Thyroid gland (tissue), 4 donors: ENCODE data around the gene ACP6. TPM values are rescaled to one million over a fixed set of nuclear protein-coding genes. Genes with fewer than 3 reads are reported as not detected.
"Not testable (repeated sequence)": the region's sequence is repeated elsewhere in the genome, so short reads cannot be mapped to it uniquely, and the experiment has no call there.

ENCODE experiments used
- DNase-seq, 2 donors: peaks; one replicate each; pipeline ENCODE4 v3.0.0-alpha.2; 2019
- H3K27ac ChIP-seq, 3 donors: fragments of 200-600 bp; sonication (generic); 1 replicate in 2 of 3; 2 replicates in 1 of 3; pipeline ENCODE4 v1.5.1; 2016 to 2019; ENCODE audit warnings: mild to moderate bottlenecking in 1 of 3, moderate library complexity in 1 of 3
- H3K27me3 ChIP-seq: fragments of 200-600 bp; sonication (generic); one replicate; pipeline ENCODE4 v1.5.1; 2019
- H3K36me3 ChIP-seq, 2 donors: fragments of 200-600 bp; sonication (generic); one replicate each; pipeline ENCODE4 v1.5.1; 2016 to 2019
- H3K4me1 ChIP-seq, 2 donors: fragments of 200-600 bp; sonication (generic); one replicate each; pipeline ENCODE4 v1.5.1; 2017 to 2019
- H3K4me3 ChIP-seq, 3 donors: fragments of 200-600 bp; sonication (generic); replicated peaks in 1 of 3; 1 replicate in 2 of 3; 2 replicates in 1 of 3; pipeline ENCODE4 v1.5.1; 2016; ENCODE audit warnings: mild to moderate bottlenecking in 1 of 3
- H3K9me3 ChIP-seq: fragments of 200-600 bp; sonication (generic); one replicate; pipeline ENCODE4 v1.5.1; 2017
- POLR2A ChIP-seq, 2 donors: fragments of 450-650 bp; IDR thresholded peaks; one replicate each; pipeline ENCODE4 v1.6.1; 2017; ENCODE audit warnings: antibody characterized with exemption in 2 of 2, mild to moderate bottlenecking in 2 of 2, moderate library complexity in 1 of 2
- WGBS, 2 donors: methylation state at CpG; one replicate each; pipeline ENCODE4 v1.1.5; 2017; 5-methylcytosine and 5-hydroxymethylcytosine counted together
- intact Hi-C: fragments of 100-400 bp; cut with DNase I; formaldehyde crosslinking; loops from one replicate; pipeline ENCODE4 v1.15.1; 2023
- total RNA-seq, 4 donors: library from RNA; depleted of rRNA; stranded (reverse); fragments of >200 nt; gene quantifications; one replicate each; pipeline ENCODE4 v1.2.3, GENCODE V29; 2016
- TF ChIP-seq, protein P1 (sequence below), 6 experiments: fragments of 200-600 bp in 3 of 6; fragments of 450-650 bp in 3 of 6; sonication (generic) in 3 of 6; IDR thresholded peaks; one replicate each; pipeline ENCODE4 v1.5.1; 2016 to 2019; ENCODE audit warnings: antibody characterized with exemption in 6 of 6, mild to moderate bottlenecking in 2 of 6, inconsistent platforms in 1 of 6, moderate library complexity in 1 of 6

The ACP6 gene
- total RNA-seq, 4 donors from 2014 or later, result 28.9 to 36.0 (median 31.5) TPM

- TF ChIP-seq POLR2A (IDR thresholded peaks at IDR 0.05), result no peak
- TF ChIP-seq, protein P1, sequence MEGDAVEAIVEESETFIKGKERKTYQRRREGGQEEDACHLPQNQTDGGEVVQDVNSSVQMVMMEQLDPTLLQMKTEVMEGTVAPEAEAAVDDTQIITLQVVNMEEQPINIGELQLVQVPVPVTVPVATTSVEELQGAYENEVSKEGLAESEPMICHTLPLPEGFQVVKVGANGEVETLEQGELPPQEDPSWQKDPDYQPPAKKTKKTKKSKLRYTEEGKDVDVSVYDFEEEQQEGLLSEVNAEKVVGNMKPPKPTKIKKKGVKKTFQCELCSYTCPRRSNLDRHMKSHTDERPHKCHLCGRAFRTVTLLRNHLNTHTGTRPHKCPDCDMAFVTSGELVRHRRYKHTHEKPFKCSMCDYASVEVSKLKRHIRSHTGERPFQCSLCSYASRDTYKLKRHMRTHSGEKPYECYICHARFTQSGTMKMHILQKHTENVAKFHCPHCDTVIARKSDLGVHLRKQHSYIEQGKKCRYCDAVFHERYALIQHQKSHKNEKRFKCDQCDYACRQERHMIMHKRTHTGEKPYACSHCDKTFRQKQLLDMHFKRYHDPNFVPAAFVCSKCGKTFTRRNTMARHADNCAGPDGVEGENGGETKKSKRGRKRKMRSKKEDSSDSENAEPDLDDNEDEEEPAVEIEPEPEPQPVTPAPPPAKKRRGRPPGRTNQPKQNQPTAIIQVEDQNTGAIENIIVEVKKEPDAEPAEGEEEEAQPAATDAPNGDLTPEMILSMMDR (IDR thresholded peaks at IDR 0.05), result no peak
- no peak overlapping the region for H3K27ac ChIP-seq
- no peaks in the 10 kb centered on the region for H3K27me3 ChIP-seq
- H3K4me3 ChIP-seq, result no peak overlapping the region
- H3K4me1 ChIP-seq, result no peaks in the 10 kb centered on the region
- 97 to 99% methylated on average over 6 to 7 of the region's 7 CpGs for WGBS, 2 donors
- no peak for DNase-seq
- H3K36me3 ChIP-seq, result peaks cover 26 to 37% of the 10 kb centered on the region in 2 donors
- intact Hi-C loops, result no loop called here
- no peaks in the 10 kb centered on the region for H3K9me3 ChIP-seq
Observed at GRCh38 chr1:147619741-147620140, 50.6 kb downstream of the ACP6 start.

DNA sequence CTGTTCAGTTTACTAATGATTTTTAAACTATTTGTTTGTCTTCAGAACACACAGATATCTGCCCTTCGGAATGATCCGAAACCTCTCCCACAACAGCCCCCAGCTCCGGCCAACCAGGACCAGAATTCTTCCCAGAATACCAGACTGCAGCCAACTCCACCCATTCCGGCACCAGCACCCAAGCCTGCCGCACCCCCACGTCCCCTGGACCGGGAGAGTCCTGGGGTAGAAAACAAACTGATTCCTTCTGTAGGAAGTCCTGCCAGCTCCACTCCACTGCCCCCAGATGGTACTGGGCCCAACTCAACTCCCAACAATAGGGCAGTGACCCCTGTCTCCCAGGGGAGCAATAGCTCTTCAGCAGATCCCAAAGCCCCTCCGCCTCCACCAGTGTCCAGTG is 51.6 kb downstream of the ACP6 start:
- Histone ChIP-seq H3K4me1 (no peaks in the 10 kb centered on the region), H3K9me3 (no peaks in the 10 kb centered on the region), H3K4me3 (no peak overlapping the region), H3K36me3 (peaks cover 26 to 41% of the 10 kb centered on the region in 2 donors), H3K27me3 (no peaks in the 10 kb centered on the region), H3K27ac (no peak overlapping the region)
- WGBS, 2 donors, result 90 to 98% methylated on average over 8 of the region's 8 CpGs
- intact Hi-C loops, result no loop called here
- TF ChIP-seq POLR2A (IDR thresholded peaks at IDR 0.05), result no peak
- TF ChIP-seq, protein P1 (IDR thresholded peaks at IDR 0.05), result no peak
- DNase-seq, result no peak

GRCh38 chr1:147618077-147618569 is 52.2 kb downstream of the ACP6 start:
- Histone ChIP-seq H3K9me3 (no peaks in the 10 kb centered on the region), H3K36me3 (peaks cover 26 to 41% of the 10 kb centered on the region in 2 donors), H3K4me1 (no peaks in the 10 kb centered on the region), H3K27ac (no peak overlapping the region), H3K4me3 (no peak overlapping the region), H3K27me3 (no peaks in the 10 kb centered on the region)
- TF ChIP-seq, protein P1 (IDR thresholded peaks at IDR 0.05), result no peak
- no peak for TF ChIP-seq POLR2A (IDR thresholded peaks at IDR 0.05)
- 87% methylated on average over 4 of the region's 4 CpGs for WGBS, 2 donors
- intact Hi-C loops, result no loop called here
- DNase-seq, result no peak

GRCh38 chr1:147614966-147615365 is 55.4 kb downstream of the ACP6 start:
- H3K4me1 ChIP-seq, H3K9me3 ChIP-seq, intact Hi-C loops: not testable (repeated sequence)

DNA sequence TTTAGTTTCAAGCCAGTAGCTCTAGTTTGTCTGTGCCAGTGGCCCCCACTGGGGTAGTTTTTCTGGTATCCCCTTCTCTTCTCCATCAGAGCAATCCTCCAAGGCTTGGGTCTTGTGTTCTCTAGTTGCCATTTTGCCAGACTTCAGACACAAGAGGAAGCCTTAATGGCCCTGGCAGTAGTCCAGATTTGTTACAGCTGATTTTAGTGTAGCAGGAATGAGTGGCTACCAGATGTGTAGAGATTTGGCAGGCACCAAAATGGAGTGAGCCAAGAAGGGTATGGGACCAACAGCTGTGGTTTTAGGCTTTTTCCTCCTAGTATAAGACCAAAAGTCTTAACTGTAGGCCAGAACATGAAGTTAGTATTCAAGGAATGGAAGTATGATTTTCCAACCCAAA is 56.8 kb downstream of the ACP6 start:
- intact Hi-C loops, result no loop called here
- Histone ChIP-seq H3K36me3 (peaks cover 16 to 41% of the 10 kb centered on the region in 2 donors), H3K9me3 (no peaks in the 10 kb centered on the region), H3K27me3 (no peaks in the 10 kb centered on the region), H3K4me3 (no peak overlapping the region), H3K27ac (no peak overlapping the region), H3K4me1 (no peaks in the 10 kb centered on the region)
- no peak for DNase-seq
- TF ChIP-seq, protein P1 (IDR thresholded peaks at IDR 0.05), result no peak
- TF ChIP-seq POLR2A (IDR thresholded peaks at IDR 0.05), result no peak

More at GRCh38 chr1:147614966-147615365, 55.4 kb downstream of the ACP6 start:
- H3K27ac ChIP-seq, H3K4me3 ChIP-seq, DNase-seq, H3K27me3 ChIP-seq: not testable (repeated sequence)
- peaks cover 31 to 53% of the 10 kb centered on the region in 2 donors for H3K36me3 ChIP-seq
- 95 to 96% methylated on average over 4 of the region's 4 CpGs for WGBS, 2 donors

DNA sequence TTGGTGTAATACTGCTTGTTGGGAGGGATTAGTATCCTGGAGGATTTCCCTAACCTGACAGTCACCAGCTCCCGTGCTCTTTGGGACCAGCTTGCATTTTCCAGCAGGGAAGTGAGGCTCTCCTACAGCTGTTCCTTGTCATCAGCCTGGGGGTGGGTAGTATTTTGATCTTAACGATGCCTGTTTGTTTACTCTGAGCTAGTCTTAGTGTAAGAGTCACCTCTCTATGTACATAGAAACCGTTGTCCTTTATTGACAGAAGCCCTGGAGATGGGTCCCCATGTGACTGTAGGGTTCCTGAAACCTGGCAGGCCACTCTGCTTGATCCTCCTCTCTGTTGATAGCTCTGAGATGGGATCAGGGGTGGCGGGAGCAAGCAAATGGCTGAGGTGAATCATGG is 58.0 kb downstream of the ACP6 start:
- Histone ChIP-seq H3K9me3 (no peaks in the 10 kb centered on the region), H3K4me3 (no peak overlapping the region), H3K36me3 (peaks cover 16 to 30% of the 10 kb centered on the region in 2 donors), H3K4me1 (no peaks in the 10 kb centered on the region), H3K27ac (no peak overlapping the region), H3K27me3 (no peaks in the 10 kb centered on the region)
- no peak for TF ChIP-seq POLR2A (IDR thresholded peaks at IDR 0.05)
- TF ChIP-seq, protein P1 (IDR thresholded peaks at IDR 0.05), result no peak
- no peak for DNase-seq
- WGBS, 2 donors, result 80 to 83% methylated on average over 4 of the region's 4 CpGs
- intact Hi-C loops, result no loop called here
